Measurements from ENCODE around the gene SAMD3.
"Not testable (repeated sequence)": the region's sequence is repeated elsewhere in the genome, so short reads cannot be mapped to it uniquely, and the experiment has no call there.

SAMD3 gene

DNA sequence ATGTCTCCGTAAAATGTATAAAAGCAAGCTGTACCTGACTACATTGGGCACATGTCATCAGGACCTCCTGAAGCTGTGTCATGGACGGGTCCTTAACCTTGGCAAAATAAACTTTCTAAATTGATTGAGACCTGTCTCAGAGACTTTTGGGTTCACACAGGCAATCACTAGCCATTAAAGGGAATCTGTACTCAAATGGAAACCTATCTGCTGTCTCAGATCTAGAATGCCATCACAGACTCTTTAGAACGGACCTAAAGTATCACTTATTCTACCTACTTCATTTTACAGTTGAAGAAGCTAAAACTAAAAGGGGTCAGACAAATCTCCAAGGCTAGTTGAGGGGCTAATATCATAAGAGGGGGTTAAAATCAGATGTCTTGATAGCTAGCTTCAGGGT is 11.1 kb downstream of the SAMD3 start:
- DNase-seq, result no peak

DNA sequence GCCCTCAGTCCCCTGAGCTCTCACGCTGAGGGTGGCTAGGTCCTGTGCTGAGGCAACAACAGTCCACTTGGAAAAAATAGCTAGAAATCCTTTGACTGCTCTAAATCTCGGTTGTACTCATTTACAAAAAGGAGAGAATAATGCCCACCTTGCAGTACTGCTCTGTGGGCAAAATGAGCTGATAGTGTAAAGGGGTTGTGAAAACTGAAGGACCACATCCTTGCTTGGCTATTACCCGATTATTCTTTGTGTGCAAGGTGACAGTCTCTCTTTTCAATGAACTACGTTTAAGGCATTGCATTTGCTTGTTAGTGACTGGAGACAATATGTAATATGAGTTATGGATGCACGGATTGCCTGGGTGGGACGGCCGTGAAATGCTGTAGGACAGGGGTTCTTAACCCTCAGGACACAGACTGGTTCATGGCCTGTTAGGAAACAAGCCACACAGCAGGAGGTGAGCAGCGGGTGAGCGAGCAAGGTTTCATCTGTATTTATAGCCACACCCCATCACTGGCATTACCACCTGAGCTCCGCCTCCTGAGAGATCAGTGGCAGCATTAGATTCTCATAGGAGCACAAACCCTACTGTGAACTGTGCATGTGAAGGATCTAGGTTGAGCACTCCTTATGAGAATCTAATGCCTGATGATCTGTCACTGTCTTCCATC is 14.6 kb downstream of the SAMD3 start:
- no peak for DNase-seq

DNA sequence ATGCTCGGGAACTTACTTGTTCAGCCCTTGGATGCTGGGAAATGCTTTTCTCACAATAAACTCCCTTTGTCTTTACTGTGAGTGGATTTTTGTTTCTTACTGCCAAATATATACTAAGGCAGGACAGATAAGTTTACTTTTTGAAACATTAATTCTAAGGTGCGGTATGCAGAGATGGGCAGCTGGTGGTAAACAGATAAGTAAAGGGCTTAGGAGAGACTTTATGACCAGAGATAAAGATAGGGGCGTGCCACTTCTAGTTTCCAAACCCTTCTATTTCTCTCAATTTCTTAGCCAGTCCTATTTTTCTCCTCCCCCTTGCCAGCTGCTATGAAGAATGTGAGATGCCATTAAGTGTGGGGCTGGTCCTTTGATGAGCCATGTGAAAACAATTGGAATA is 16.3 kb downstream of the SAMD3 start:
- no peak for DNase-seq

DNA sequence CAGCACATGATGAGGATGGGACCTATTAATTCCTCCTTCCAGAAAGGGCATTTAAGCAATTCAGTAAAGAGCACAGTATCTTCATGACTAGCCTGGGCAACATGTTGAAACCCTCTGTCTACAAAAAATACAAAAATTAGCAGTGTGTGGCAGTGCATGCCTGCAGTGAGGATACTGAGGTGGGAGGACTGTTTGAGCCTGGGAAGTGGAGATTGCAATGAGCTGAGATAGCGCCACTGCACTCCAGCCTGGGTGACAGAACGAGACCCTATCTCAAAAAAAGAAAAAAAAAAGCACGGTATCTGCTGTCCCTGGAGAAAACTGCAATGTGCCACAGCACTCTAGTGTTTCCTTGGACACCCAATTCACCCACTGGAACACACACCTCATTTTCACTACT is 18.4 kb downstream of the SAMD3 start:
- DNase-seq, result no peak

DNA sequence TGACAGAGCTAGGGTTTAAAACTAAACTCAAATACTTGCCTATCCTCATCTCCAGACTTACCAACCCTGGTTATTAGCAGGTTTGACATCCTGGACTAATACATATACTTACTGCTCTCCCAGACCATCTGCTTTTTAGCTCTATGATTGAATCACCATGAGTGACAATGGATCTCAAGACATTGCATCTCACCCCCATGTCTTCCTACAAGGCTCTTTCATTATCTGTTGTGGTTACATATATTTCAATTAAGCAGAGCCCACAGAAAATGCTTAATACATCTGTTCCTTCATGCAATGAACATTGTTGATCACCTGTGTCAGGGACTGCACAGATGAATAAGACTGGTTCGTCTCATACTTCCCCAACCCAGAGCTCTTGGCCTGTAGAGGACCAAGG is 19.4 kb downstream of the SAMD3 start:
- no peak for DNase-seq

DNA sequence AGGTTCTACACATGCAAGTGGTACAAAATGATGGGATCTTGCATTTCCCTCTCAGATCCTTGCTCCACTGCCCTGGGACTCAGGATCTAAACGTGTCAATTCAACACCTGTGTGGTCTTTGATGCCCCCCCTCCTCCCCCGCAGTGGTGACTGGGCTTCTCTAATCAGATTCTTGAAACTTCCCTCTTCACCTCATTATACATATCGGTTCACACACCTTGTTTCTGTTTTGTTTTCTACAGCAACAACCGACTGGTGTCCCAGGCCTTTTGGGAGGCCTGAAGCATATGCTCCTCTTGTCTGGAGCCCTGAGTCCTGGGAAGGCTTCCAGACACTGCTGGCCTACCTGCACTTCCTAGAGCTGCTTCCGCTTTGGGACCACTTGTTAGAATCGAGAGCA is 20.0 kb downstream of the SAMD3 start:
- DNase-seq, result no peak

DNA sequence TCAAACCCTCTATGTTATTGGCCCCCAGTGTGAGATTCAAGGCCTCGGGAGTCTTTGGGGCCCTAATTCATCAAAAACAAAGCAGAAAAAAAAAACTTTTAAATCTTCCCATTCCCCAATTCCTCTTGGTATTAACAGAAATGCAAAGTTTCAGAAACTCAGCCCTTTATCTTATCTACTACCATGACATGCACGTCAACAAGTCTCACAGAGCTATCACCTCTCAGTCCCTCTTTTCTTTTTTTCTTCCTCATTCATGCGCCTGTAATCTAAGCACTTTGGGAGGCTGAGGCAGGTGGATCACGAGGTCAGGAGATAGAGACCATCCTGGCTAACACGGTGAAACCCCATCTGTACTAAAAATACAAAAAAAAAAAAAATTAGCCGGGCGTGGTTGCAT is 22.7 kb downstream of the SAMD3 start:
- no peak for DNase-seq

DNA sequence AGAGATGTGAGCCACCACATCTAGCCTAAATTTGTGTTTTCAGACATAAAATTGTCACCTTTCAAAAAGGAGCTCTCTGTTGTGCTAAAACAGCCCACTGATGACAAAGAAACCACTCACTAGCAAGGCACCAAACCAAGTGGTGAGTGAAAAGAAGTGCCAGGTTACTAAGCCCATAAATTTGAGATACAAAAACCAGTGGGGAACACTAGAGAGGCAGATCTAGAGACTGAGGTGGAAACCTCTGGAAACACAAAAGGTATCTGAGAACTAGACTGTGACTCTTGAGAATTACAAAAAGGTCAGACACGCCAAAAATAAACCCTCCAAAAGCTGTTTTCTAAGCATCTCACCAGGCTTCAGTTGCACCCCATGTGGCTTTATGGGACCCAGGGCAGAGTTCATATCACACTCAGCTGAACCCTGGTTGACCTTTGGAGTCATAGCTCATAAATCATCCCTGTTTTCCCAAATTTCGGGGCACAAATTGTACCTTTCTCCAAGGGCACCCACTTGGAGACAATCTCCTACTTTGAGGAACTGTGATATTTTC is 24.2 kb downstream of the SAMD3 start:
- DNase-seq, result no peak

DNA sequence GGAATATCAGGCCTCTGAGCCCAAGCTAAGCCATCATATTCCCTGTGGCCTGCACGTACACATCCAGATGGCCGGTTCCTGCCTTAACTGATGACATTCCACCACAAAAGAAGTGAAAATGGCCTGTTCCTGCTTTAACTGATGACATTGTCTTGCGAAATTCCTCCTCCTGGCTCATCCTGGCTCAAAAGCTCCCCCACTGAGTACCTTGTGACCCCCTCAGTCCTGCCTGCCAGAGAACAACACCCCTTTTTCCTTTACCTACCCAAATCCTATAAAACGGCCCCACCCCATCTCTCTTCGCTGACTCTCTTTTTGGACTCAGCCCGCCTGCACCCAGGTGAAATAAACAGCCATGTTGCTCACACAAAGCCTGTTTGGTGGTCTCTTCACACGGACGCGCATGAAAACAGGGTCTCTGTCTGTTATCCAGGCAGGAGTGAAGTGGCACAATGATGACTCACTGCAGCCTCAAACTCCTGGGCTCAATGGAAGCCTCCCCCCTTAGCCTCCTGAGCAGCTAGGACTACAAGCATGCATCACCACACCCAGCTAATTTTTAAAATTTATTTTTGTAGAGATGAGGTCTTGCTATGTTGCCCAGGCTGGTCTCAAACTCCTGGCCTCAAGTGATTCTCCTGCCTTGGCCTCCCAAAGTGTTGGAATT is 24.8 kb downstream of the SAMD3 start:
- DNase-seq, result not testable (repeated sequence)

DNA sequence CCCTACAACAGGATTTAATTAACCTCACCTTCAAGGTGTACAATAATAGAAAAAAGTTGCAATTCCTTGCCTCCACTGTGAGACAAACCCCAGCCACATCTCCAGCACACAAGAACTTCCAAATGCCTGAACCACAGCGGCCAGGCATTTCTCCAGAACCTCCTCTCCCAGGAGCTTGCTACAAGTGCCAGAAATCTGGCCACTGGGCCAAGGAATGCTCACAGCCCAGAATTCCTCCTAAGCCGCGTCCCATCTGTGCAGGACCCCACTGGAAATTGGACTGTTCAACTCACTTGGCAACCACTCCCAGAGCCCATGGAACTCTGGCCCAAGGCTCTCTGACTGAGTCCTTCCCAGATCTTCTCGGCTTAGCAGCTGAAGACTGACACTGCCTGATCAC is 28.3 kb downstream of the SAMD3 start:
- DNase-seq, result not testable (repeated sequence)

DNA sequence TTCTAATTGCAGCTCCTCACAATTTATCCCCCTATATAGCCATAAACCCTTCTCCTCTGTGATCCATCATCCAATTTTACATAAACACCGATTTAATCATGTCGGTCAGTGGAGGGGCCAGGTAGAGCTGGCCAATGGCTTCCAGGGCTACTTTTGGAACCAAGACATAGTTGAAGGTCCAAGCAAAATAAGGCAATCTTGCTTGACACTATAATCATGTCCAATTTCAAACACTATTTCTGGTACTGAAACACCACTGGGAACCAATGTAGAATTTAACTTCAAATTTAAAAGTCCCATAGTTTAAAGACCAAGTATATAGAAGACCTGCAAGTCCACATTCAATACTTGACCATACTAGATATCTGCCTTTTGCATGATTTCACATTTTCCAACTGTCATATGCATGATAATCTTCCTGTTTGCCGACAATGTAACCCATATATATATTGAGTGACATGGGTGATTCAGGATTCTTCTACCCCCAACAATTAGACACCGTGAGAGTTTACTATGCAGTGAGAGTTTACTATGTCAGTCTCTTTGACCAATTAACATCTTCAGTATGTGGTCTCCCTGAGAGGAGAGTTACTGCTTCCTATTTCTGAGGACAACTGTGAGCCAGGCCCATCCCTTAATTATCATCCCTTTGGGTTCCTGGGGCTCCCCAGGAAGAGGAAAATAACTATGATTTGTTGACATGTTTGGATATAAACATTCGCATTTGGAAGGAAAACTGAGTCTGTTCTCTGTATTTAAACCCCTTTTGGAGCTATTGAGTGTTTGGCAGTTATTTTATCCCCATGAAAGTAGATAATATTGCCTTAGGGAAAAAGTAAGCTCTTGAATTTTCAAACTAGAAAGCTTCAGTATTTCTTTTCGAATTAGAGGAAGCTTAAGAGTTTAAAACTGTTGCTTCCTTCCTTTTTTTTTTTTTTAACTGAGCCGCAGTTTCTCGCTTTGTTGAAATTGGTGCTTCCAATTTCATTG is 31.8 kb downstream of the SAMD3 start:
- no peak for DNase-seq

DNA sequence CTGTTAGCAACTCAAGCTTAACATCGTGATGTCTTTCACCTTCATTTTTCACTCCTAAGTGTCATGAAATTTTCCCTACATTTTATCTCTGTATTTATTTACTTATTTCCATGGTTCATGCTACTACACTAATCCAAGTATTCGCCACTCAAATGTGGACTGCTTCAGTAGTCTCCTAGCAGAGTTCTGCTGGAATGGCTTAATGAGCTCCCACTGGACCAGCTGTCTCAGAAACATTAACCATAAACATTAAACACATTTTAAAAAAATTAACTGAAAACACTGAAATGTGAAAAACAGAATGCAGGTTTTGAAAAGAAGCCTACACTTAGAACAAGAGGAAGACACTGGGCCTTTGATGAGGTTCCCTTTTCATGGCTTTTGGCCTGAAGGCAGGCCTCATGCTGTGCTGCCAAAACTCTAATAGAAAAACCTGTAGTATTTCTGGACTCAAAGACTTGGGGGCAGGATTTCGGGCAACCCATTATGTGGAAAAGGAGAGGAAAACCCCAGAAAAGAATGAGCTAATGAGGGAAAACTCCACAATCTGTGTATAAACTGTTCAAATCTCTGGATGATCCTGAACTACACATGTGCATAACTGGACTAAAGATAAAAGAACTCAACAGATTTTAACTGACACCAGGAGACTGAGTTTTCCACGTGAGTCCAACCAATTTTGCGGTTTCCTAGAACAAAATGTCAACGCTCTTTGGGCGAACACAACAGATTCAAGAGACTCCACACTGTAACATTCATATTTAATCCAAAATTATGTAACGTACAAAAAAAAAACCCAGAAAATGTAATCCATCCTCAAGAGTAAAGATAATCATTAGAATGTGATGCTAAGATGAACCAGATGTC is 33.0 kb downstream of the SAMD3 start:
- no peak for DNase-seq

DNA sequence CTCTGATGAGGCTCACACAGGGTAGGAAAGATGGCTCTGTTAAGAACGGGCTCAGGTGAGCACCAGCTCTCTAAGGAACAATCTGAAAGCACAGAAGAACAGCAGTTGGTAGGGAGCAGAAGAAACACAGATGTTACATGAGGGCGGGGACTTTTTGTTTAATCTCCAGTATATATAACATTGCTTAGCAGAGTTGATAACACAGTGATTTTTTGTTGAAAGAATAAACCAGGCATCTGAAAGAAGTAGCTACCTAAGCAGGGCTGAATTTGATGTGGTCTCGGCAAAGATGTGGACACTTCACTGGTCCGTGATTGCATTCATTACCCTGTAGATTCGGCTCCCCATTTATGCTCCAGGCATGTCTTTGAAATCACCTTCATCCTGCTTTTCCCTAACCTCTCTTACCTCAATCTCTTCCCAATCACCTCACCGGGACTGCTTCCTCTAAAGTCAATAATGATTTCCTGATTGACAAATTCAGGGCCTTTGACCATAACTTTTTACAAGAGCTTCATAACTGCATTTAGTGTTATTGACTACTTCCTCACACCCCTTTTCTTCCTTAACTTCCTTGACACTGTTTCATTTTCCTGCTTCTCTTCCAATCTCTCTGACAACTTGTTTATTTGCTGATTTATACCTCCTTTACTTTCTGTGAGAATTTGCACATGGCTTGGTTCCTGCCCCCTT is 34.4 kb downstream of the SAMD3 start:
- DNase-seq, result no peak

DNA sequence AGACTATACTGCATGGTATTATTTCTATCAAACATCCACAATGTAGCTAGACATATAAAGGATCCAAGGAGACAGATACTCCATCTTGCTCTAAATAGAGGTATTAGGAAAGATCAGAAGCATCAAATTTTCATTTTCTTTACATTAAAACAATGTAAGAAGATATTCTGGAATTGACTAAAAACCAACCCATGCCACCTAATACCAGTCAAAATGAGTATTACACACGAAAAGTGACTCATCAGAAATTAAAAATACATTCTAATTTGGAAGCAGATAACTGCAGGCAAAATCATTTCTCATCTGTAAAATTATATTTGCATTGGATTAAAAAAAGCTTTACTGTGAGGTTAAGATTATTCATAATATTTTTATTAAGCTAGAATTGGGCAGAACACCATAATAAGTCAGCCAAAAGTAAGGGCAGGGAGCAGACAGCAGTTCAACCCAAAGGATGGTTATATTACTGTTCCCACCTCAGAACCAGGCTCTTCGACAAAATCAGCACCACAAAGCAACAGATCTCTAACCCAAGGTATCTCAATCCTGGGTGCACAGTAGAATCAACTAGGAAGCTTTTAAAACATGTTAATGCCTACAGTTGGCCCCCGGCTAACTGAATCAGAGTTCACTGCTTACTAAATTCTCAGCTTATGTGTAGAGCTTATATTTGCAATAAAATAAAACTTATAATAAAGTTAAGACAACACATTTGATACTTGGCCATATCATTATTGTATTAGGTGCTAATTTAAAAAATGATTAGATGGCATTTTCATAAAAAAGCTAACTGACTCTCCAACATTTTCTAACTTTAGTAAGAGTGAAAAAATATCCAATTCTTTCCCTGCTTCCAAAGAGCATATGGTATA is 35.2 kb downstream of the SAMD3 start:
- no peak for DNase-seq

DNA sequence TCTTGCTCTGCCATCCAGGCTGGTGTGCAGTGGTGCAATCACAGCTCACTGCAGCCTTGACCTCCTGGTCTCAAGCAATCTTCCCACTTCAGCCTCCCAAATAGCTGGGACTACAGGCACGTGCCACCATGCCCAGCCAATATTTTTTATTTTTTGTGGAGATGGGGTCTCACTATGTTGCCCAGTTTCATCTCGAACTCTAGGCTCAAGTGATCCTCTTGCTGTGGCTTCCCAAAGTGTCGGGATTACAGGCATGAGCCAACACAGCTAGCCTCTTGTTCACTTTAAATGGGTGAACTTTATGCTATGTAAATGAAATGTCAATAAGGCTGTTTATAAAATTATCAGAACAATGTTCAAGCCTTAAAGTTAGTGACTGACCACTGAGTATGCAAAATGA is 37.1 kb downstream of the SAMD3 start:
- DNase-seq, result no peak

DNA sequence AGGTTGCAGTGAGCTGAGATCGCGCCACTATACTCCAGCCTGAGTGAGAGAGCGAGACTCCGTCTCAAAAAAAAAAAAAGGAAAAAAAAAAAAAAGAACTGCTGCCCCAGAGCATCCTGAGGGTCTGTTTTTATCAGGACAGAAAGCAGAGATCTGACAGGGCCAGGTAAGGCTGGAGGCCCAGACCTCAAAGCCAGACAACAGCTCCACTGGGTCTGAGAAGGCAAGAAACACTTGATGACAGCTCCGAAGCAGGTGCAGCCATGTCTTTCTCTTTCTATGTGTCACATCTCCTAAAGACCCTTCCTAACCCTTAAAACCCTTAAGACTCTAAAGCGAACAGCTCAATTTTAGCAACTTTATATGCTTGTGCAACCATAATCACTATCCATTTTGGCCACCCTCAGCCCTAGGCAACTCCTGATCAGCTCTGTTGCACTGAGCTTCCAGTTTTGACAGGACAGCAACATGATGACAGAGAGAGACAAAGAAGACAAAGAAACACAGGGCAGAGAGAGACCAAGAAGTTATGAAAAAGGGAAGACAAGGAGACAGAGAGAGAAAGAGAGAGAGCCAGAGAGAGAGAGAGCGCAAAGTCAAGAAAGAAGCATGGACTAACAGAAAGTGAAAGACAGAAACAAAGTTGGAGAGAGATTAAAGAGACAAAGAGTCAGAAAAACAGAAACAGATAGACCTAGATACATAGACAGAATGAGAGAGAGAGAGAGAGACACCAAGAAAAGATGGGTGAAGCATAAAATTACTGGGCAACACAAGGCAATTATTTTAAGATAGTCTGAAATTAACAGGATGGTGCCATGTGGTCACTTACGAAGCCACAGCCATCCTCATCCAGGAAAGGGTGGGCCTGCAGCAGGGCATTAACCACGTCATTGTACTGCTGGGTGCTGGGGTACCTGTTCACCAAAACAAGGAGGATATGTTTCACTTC is 39.2 kb downstream of the SAMD3 start:
- DNase-seq, result no peak

DNA sequence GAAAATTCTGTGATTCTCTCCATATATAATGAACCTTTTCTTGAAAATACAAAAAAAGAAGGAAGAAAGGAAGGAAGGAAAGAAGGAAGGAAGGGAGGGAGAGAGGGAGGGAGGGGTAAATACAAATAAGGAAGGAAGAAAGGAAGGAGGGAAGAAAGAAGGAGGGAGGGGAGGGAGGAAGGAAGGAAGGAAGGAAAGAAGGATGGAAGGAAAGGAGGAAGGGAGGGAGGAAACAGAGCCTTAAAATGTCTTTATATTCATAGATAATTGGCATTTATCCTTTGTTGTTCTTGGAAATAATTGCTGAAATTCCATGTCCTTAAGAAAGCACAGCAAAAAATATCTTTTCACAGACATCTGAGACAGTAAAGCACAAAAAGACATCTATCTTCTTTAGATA is 40.3 kb downstream of the SAMD3 start:
- DNase-seq, result no peak

DNA sequence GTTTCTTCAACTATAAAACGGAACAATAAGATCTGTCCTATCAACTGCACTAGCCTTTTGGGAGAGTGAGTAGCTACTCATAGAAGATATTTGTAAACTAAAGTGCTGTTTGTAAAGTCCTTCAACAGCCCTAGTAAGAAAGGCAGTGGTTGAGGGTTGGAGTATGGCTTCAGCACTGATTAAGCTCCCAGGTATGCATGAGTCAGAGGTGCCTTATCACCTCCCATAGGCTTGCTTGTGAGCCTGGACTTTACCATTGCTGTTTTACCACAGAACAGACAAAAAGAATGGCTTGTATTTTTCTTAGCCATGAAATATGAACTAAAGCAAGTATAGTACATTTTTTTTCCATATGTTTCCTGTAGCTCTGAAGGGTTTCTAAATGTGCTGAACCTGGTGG is 44.1 kb downstream of the SAMD3 start:
- DNase-seq, result no peak

DNA sequence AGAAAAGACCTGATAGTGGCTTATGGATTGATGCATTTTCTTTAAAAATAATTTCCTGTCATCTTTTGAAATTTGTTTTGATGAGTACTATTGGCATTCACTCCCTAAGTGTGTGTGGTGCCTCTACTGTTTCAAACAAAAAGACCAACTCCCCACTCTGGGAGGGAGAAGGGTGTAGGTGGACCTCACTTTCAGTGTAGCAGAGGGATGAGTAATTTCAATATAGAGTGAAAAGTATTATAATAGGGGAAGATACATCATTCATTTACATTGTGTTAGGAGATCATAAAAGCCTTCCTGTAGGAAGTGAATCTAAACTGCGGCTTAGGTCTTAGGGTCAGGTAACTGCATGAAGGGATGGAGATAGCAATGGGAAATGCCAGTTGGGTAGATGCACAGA is 46.4 kb downstream of the SAMD3 start:
- DNase-seq, result no peak

All from cortex of kidney (tissue), 1 donor.